HEK293 (cell line): ENCODE results near the gene E2F4.

ENCODE experiments used
- CTCF ChIA-PET: fragments of 350-600 bp; formaldehyde crosslinking; extraction: SDS; loops from one replicate; lab custom pipeline; 2021; ENCODE audit warnings: antibody characterized with exemption; lab: Yijun Ruan, JAX
- POLR2A ChIA-PET: fragments of 300-600 bp; formaldehyde crosslinking; extraction: SDS; loops from one replicate; lab custom pipeline; 2020; ENCODE audit warnings: antibody characterized with exemption, inconsistent platforms; lab: Yijun Ruan, JAX
- H3K27ac ChIP-seq: fragments of 200-500 bp; sonication (Bioruptor generic); 2 replicates; pipeline ENCODE4 v1.5.1; 2014; ENCODE audit warnings: low read depth, low read length, control low read depth, inconsistent platforms; ENCODE audit errors: extremely low read depth
- H3K36me3 ChIP-seq, 2 experiments: fragments of 200-500 bp in 1 of 2; sonication (Bioruptor generic) in 1 of 2; 1 replicate in 1 of 2; 2 replicates in 1 of 2; pipeline ENCODE4 v1.5.1; 2014 to 2017; ENCODE audit warnings: inconsistent platforms in 2 of 2, low read length in 2 of 2; ENCODE audit not compliant: control insufficient read depth in 2 of 2, insufficient read depth in 1 of 2
- H3K4me1 ChIP-seq: fragments of 200-500 bp; sonication (Bioruptor generic); 2 replicates; pipeline ENCODE4 v1.5.1; 2014; ENCODE audit warnings: mild to moderate bottlenecking, low read length, inconsistent platforms; ENCODE audit not compliant: control insufficient read depth, insufficient read depth
- H3K4me3 ChIP-seq: 2 replicates; pipeline ENCODE4 v1.5.1; 2011; ENCODE audit warnings: low read depth, mild to moderate bottlenecking, control low read depth, low read length, moderate library complexity
- H3K9me3 ChIP-seq: fragments of 200-500 bp; sonication (Bioruptor generic); 2 replicates; pipeline ENCODE4 v1.5.1; 2014; ENCODE audit warnings: low read depth, low read length, inconsistent platforms; ENCODE audit not compliant: control insufficient read depth, insufficient read depth
- KLF7 ChIP-seq: fragments of 450-650 bp; formaldehyde crosslinking; IDR thresholded peaks from 2 replicates; pipeline ENCODE4 v1.5.1; 2016; ENCODE audit warnings: missing biosample characterization, missing genetic modification characterization, borderline replicate concordance
- PRDM1 ChIP-seq: fragments of 450-650 bp; formaldehyde crosslinking; IDR thresholded peaks from 2 replicates; pipeline ENCODE4; 2016; ENCODE audit warnings: missing biosample characterization, missing genetic modification characterization
- PRDM10 ChIP-seq: fragments of 450-650 bp; formaldehyde crosslinking; IDR thresholded peaks from 2 replicates; pipeline ENCODE4 v1.5.1; 2016; ENCODE audit warnings: missing biosample characterization, missing genetic modification characterization
- SP3 ChIP-seq: fragments of 450-650 bp; formaldehyde crosslinking; IDR thresholded peaks from 2 replicates; pipeline ENCODE4 v1.5.1; 2016; ENCODE audit warnings: missing biosample characterization, missing genetic modification characterization
- TSHZ1 ChIP-seq: fragments of 450-650 bp; formaldehyde crosslinking; IDR thresholded peaks from 2 replicates; pipeline ENCODE4 v1.5.1; 2016; ENCODE audit warnings: missing biosample characterization, missing genetic modification characterization, borderline replicate concordance
- ZBTB11 ChIP-seq: fragments of 450-650 bp; formaldehyde crosslinking; conservative IDR thresholded peaks from 2 replicates; pipeline ENCODE4 v1.5.1; 2016; ENCODE audit warnings: low read depth, missing biosample characterization, missing genetic modification characterization
- ZBTB7A ChIP-seq: fragments of 450-650 bp; formaldehyde crosslinking; IDR thresholded peaks from 2 replicates; pipeline ENCODE4 v1.5.1; 2016; ENCODE audit warnings: low read depth, missing biosample characterization, missing genetic modification characterization
- ZNF112 ChIP-seq: fragments of 450-650 bp; formaldehyde crosslinking; IDR thresholded peaks from 2 replicates; pipeline ENCODE4 v1.5.0; 2017; ENCODE audit warnings: missing biosample characterization, missing genetic modification characterization
- ZNF148 ChIP-seq: fragments of 450-650 bp; formaldehyde crosslinking; IDR thresholded peaks from 2 replicates; pipeline ENCODE4 v1.5.0; 2017; ENCODE audit warnings: missing biosample characterization, missing genetic modification characterization, borderline replicate concordance
- ZNF473 ChIP-seq: fragments of 450-650 bp; formaldehyde crosslinking; IDR thresholded peaks from 2 replicates; pipeline ENCODE4 v1.5.1; 2017; ENCODE audit warnings: missing biosample characterization, missing genetic modification characterization
- ZSCAN23 ChIP-seq: fragments of 450-650 bp; formaldehyde crosslinking; IDR thresholded peaks from 2 replicates; pipeline ENCODE4 v1.5.1; 2016; ENCODE audit warnings: missing biosample characterization, missing genetic modification characterization
- ZXDB ChIP-seq: fragments of 450-650 bp; formaldehyde crosslinking; IDR thresholded peaks from 2 replicates; pipeline ENCODE4 v1.5.1; 2016; ENCODE audit warnings: missing biosample characterization, missing genetic modification characterization

E2F4 gene

GRCh38 chr16:67188798-67189197, 3.2 kb upstream of the E2F4 start:
- peaks cover 7% of the 10 kb centered on the region for H3K4me1 ChIP-seq
- H3K27ac ChIP-seq, result no peak overlapping the region
- H3K4me3 ChIP-seq, result no peak overlapping the region
- TF ChIP-seq TSHZ1 (no peak), ZBTB7A (tag by site-specific recombination) (no peak), ZNF473 (tag by site-specific recombination) (no peak), ZNF148 (tag by site-specific recombination) (no peak), SP3 (tag by site-specific recombination) (no peak), ZSCAN23 (tag by site-specific recombination) (no peak), PRDM10 (tag by site-specific recombination) (no peak), ZXDB (tag by site-specific recombination) (no peak), ZBTB11 (tag by site-specific recombination) (no peak), ZNF112 (tag by site-specific recombination) (no peak), PRDM1 (tag by site-specific recombination) (no peak), KLF7 (tag by site-specific recombination) (no peak)
- TF ChIP-seq, all 188 proteins: peak for 0
- Histone ChIP-seq H3K9me3 (no peaks in the 10 kb centered on the region), H3K36me3 (peaks cover 0 to 10% of the 10 kb centered on the region in 2 experiments; a peak in 2 of 3 replicates)
- POLR2A ChIA-PET, result interaction anchor here (1.2 kb wide), 1 partner anchor 10 kb away, joined by 3 read pairs; the partner anchor contains the start of gene ELMO3
- CTCF ChIA-PET, result interaction anchor here (0.7 to 1.5 kb wide), 4 partner anchors 38 to 228 kb away, joined by 3 to 6 read pairs (median 4); partner anchors contain the start of genes CES3 and TMEM208
